SK-N-MC (cell line): Measurements from ENCODE around the gene NNT.

Experiments used
- EZH2 ChIP-seq: fragments of 200-600 bp; sonication (generic); IDR thresholded peaks from one replicate; pipeline ENCODE4 v1.6.1; 2017; ENCODE audit warnings: antibody characterized with exemption
- FOXP2 ChIP-seq: optimal IDR thresholded peaks from 2 replicates; pipeline ENCODE3; 2011; ENCODE audit warnings: mild to moderate bottlenecking, moderate library complexity; ENCODE audit not compliant: insufficient read depth; ENCODE audit errors: extremely low read length, control extremely low read depth
- POLR2AphosphoS5 ChIP-seq: IDR thresholded peaks from 2 replicates; pipeline ENCODE4 v1.6.1; 2012; ENCODE audit warnings: mild to moderate bottlenecking, low read depth, low read length, borderline replicate concordance

DNA sequence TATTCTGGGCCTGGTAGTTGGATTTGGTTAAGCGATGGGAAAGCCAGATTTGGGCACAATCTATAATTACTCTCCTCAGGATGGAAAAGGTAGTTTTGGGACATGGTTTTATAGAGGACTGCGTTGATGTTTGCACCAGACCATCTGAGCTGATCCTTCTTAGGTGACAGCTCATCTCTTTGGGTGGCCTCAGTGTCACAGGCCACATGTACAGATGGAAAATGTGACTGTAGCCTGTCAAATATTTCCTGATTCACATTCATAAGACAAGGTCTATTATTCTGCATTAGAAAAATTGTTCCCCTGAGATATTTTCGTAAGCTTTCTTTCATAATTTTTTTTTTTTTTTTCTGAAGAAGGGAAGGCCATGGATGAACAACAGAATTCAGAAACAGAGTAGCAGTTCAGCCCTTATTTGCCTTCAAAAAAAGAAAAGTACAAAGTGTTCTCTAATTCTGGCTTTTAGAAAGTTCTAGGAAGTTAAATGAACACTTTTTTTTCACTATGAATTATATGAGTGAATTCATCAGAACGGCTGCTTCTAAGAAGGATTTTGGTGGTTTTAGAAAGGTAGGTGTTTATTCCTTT, 81.0 kb downstream of the NNT start:
- TF ChIP-seq POLR2AphosphoS5 (no peak), EZH2 (no peak), FOXP2 (no peak)
